GM18858 (cell line): Measurements from ENCODE around the gene ARHGAP10.
A peak's percentile ranks its signal among the peaks of the same experiment; 100 is the strongest.
"Not testable (repeated sequence)": the region's sequence is repeated elsewhere in the genome, so short reads cannot be mapped to it uniquely, and the experiment has no call there.

ENCODE experiments used
- ATAC-seq: cut with Tn5 transposase; IDR thresholded peaks from one replicate; pipeline ENCODE4 v1.9.1; 2021; ENCODE audit not compliant: unreplicated experiment

ARHGAP10 gene

GRCh38 chr4:147885216-147885615, 153.3 kb downstream of the ARHGAP10 start:
- ATAC-seq = not testable (repeated sequence)

DNA sequence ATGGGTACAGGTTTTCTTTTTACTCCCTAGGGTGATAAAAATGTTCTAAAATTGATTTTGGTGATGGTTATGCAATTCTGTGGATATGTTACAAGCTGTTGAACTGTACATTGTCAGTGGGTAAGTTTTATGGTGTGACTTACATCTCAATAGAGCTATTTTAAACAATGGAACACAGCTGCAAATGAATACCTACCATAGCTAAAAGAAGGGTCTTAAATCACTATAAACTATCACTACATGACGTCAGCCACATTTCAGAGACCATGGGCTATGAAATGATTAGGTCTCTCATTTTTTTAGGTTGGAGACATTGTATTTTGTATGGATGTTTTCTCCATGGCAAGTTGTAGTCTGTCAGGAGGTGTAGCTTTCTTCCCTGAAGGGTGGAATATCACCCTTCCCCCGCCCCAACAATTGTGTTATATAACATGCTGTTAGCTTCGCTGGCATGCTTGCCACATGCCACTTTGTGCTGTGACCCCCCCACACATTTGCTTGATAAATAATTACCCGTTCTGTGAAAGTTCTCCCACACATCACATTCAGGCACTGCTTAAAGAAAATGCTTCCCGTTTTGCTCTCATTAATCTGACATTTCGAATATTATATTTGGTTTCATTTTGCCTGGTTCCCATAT, 159.7 kb downstream of the ARHGAP10 start:
- ATAC-seq = no peak

- no peak for ATAC-seq
These were observed 167.6 kb downstream of the ARHGAP10 start for GRCh38 chr4:147899512-147899911.

GRCh38 chr4:147901388-147901787, 169.5 kb downstream of the ARHGAP10 start:
- no peak for ATAC-seq

DNA sequence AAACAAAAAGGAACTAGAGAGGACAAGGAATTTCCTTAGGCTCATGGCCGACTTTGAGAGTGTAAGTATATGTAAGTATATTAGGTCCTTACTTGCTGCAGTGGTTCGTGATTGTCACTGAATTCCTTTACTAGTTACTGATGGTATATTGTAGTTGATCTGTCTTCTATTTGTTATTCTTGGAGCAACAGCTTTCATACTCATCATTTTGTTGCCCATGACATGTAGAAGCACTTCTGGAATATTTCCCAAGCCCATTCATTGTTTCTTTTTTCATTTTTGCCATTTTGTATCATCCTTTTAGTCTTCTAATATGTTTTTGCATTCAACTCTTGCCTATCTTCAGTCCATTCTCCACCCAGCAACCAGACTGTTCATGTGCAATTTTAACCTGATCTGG, 170.0 kb downstream of the ARHGAP10 start:
- no peak for ATAC-seq

DNA sequence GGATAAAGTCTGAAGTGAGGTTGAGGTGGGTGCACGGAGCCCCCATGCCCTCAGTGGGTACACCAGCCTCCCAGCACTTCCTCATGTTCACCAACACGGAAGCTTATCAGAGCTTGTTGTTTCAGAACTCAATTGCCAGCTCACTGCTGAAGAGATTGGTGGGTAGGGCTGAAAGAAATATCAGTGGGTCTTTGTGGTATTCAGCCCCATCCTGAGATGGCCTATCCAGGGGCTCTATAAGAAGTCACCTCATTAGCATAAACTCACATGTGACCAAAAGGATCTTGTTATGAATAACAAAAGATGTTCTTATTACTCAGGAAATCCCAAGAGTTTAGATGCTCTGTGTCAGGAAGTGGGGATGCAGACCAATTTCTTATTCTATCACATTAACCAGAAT, 177.3 kb downstream of the ARHGAP10 start:
- ATAC-seq = no peak

- ATAC-seq = no peak
These were observed 178.4 kb downstream of the ARHGAP10 start for GRCh38 chr4:147910315-147910714.

DNA sequence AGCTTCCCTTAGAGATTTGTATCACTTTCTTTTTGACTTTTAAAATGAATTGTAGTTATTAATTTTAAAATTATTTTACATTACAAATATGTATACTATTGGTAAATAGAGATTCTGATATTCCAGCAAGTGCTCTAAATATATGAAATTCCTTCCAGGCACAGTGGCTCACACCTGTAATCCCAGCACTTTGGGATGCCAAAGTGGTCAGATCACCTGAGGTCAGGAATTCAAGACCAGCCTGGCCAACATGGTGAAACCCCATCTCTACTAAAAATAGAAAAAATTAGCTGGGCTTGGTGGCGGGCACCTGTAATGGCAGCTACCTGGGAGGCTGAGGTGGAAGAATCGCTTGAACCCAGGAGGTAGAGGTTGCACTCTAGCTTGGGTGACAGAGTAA, 180.2 kb downstream of the ARHGAP10 start:
- ATAC-seq = not testable (repeated sequence)

DNA sequence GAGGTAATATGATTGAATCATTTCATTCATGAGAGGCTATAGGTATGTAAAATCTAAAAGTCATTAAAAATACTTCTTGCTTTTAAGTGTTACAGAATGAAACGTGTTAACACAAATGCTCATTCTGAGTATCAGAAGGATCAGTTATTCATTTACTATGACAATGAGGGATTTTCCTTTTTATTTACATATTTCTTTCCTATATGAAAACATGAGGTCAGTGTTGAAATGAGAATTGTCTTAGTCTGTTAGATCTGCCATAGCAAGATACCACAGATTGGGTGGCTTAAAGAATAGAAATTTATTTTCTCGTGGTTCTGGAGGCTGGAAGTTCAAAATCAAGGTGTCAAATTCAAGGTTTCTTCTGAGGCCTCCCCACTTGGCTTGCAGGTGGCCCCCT, 181.2 kb downstream of the ARHGAP10 start:
- ATAC-seq = peak; percentile 52

GRCh38 chr4:147916351-147916750, 184.5 kb downstream of the ARHGAP10 start:
- no peak for ATAC-seq

GRCh38 chr4:147923381-147923780, 191.5 kb downstream of the ARHGAP10 start:
- no peak for ATAC-seq

GRCh38 chr4:147923854-147924253, 192.0 kb downstream of the ARHGAP10 start:
- ATAC-seq = no peak

- no peak for ATAC-seq
These were observed 192.9 kb downstream of the ARHGAP10 start for GRCh38 chr4:147924604-147925412.

DNA sequence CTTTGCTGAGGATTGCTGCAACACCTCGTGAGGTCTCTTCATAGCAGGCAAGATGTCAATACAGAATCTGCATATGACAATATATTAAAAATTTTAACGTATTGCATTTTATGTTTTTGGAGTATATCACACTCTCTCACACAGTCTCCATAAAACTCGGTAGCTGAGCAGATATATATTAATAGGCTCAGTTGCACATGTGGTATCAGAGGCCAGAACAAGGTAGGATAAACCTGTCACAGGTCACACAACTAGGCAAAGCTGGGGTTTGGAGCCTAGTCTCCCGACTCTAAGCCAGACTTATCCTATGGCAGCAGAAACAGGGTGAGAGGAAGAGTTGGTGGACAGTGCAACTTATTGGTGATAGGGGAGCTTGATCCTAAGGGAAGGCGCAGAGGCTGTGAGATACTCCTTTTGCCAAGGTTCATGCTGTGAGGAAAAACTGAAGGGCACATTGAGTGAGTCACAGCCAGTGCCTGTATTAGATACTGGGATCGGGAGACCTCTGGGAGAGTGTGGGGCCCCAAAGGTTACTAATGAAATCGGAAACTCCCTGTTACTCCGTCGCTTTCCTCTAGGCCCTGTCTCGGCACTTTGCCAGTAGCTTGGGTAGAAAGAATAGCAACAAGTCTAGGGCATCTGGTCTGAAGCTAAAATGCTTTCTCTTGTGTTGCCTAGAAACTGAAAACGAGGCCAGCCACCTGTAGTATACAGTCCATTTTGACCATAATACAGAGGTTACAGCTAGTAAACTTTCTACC, 195.7 kb downstream of the ARHGAP10 start:
- ATAC-seq = no peak

GRCh38 chr4:147928400-147928799, 196.5 kb downstream of the ARHGAP10 start:
- ATAC-seq = no peak

- ATAC-seq = no peak
These were observed 197.9 kb downstream of the ARHGAP10 start for GRCh38 chr4:147929746-147930145.

DNA sequence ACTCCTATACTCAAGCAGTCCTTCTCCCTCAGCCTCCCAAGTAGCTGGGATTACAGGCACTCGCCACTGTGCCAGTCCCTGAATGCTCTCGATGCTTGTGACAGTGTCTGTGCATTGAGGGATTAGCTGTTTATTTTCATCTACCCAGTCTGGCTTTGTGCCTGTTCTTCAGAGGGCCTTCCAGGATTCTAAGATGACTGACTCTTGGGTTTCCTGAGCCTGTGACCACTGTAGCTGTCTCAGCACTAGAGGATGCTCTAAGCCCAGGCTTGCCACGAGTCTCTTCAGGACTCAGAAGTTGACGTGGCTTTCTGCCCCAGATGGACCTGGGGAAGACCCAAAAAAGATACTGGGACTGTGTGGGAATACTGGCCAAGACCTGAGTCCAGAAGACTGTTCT, 201.4 kb downstream of the ARHGAP10 start:
- ATAC-seq = no peak

DNA sequence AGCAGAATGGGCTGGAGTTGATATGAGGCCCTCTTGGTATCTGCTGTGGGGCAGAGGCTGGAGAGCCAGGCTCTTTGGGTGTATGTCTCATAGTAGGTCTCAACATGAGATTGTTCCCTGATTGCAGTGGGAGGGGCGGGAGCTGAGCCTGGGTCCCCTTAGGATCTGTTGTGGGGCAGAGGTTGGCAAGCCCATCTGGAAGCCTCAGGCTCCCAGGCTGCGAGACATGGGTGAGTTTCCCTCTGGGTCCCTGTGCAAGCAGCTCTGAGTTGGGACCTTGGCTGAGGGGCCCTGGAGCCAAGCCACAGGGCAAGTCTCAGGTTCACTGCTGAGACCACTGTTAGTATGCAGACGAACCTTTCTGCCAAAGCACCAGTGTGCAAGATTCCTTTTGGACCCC, 201.9 kb downstream of the ARHGAP10 start:
- no peak for ATAC-seq

DNA sequence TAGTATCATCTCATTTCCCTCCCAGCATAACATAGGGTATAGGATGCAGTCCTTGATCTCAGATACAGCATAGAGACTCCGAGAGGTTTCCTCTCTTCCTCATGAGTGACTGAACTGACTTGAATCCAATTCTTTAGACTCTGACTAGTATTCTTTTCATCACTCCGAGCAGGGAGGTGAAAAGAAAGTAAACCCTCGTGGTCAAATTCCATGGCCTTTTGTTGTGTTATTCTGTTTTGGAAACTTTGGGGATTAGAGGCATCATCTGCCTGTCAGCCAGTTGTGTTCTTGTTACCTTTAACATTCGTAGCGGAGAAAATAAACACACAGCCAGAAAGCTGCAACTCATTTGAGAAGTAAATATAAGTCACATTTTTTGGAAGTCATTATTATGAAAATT, 206.6 kb downstream of the ARHGAP10 start:
- ATAC-seq = no peak

GRCh38 chr4:147940171-147940570, 208.3 kb downstream of the ARHGAP10 start:
- no peak for ATAC-seq

GRCh38 chr4:147941373-147941772, 209.5 kb downstream of the ARHGAP10 start:
- ATAC-seq = no peak

DNA sequence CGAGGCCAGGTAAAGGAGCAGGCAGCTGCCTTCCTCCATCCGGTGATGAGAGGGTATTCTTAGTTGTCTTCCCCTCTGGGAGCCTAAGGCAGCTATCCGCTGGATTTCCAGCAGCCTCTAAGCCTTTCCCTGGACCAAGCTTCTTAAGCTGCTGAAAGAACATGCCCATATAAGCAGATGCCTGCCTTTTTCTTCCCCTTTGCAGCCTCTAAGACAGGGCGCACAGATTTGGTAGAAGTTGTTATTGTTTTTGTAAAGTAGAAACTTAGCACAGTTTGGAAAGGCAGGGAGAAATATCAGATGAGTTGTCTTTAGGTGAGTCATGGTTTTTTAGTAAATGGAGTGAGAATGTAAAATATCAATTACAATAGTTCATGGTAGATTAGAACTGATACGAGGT, 210.8 kb downstream of the ARHGAP10 start:
- peak; percentile 34 for ATAC-seq
